Sigmoid colon (tissue), 7 donors: ENCODE results near the gene SCN4A. TPM values are rescaled to one million over a fixed set of nuclear protein-coding genes. Genes with fewer than 3 reads are reported as not detected.

ENCODE experiments used
- DNase-seq: peaks from one replicate; pipeline ENCODE4 v3.0.0-alpha.2; 2019
- H3K27ac ChIP-seq, 4 donors: fragments of 200-600 bp; sonication (generic); one replicate each; pipeline ENCODE4 v1.5.1; 2016 to 2019; ENCODE audit warnings: mild to moderate bottlenecking in 1 of 4
- H3K27me3 ChIP-seq, 3 donors: fragments of 200-600 bp; sonication (generic); one replicate each; pipeline ENCODE4 v1.5.1; 2019; ENCODE audit warnings: mild to moderate bottlenecking in 1 of 3
- H3K36me3 ChIP-seq, 4 donors: fragments of 200-600 bp; sonication (generic); one replicate each; pipeline ENCODE4 v1.5.1; 2016 to 2019
- H3K4me1 ChIP-seq, 4 donors: fragments of 200-600 bp; sonication (generic); one replicate each; pipeline ENCODE4 v1.5.1; 2017 to 2019
- H3K4me3 ChIP-seq, 4 donors: fragments of 200-600 bp; sonication (generic); one replicate each; pipeline ENCODE4 v1.5.1; 2017 to 2019; ENCODE audit warnings: mild to moderate bottlenecking in 2 of 4, moderate library complexity in 1 of 4
- H3K9me3 ChIP-seq, 4 donors: fragments of 200-600 bp in 3 of 4; sonication (generic) in 3 of 4; one replicate each; pipeline versions ENCODE4 v1.5.1 to v1.6.1; 2013 to 2019
- EP300 ChIP-seq, 4 donors: sonication (generic); formaldehyde crosslinking; IDR thresholded peaks; one replicate each; pipeline ENCODE4 v1.6.1; 2017; ENCODE audit warnings: antibody characterized with exemption in 4 of 4
- POLR2A ChIP-seq, 2 donors: fragments of 450-650 bp; IDR thresholded peaks; one replicate each; pipeline ENCODE4 v1.6.1; 2016; ENCODE audit warnings: antibody characterized with exemption in 2 of 2, mild to moderate bottlenecking in 2 of 2, moderate library complexity in 2 of 2
- POLR2AphosphoS5 ChIP-seq, 4 donors: sonication (generic); formaldehyde crosslinking; IDR thresholded peaks; one replicate each; pipeline ENCODE4 v1.6.1; 2017; ENCODE audit warnings: antibody characterized with exemption in 4 of 4
- WGBS, 2 donors: extraction: QIAGEN DNeasy Blood & Tissue Kit; methylation state at CpG; one replicate each; pipeline ENCODE4 v1.1.7; 2013; 5-methylcytosine and 5-hydroxymethylcytosine counted together
- intact Hi-C: fragments of 100-400 bp; cut with DNase I; formaldehyde crosslinking; loops from one replicate; pipeline ENCODE4 v1.15.1; 2023
- polyA plus RNA-seq, 3 donors: library from polyadenylated mRNA; stranded (reverse); fragments of 200-250 nt; gene quantifications; one replicate each; pipeline ENCODE4 v1.2.3, GENCODE V29; 2013
- total RNA-seq, 4 donors: library from RNA; depleted of rRNA; stranded (reverse); fragments of >200 nt; gene quantifications; one replicate each; pipeline ENCODE4 v1.1.0, GENCODE V29; 2016
- TF ChIP-seq, protein P1 (sequence below), 4 experiments: fragments of 450-650 bp in 3 of 4; fragments of 200-600 bp in 1 of 4; IDR thresholded peaks; one replicate each; pipeline ENCODE4 v1.5.1; 2016 to 2019; ENCODE audit warnings: antibody characterized with exemption in 4 of 4, mild to moderate bottlenecking in 3 of 4, moderate library complexity in 2 of 4
- donor health status: healthy with polysubstance abuse.
- donor health status: Bipolar disorder and iron deficiency.
- donor health status: healthy.

The SCN4A gene
- total and polyA plus RNA-seq, 7 donors, result 0.23 to 4.2 (median 0.70) TPM; not detected in 1

DNA sequence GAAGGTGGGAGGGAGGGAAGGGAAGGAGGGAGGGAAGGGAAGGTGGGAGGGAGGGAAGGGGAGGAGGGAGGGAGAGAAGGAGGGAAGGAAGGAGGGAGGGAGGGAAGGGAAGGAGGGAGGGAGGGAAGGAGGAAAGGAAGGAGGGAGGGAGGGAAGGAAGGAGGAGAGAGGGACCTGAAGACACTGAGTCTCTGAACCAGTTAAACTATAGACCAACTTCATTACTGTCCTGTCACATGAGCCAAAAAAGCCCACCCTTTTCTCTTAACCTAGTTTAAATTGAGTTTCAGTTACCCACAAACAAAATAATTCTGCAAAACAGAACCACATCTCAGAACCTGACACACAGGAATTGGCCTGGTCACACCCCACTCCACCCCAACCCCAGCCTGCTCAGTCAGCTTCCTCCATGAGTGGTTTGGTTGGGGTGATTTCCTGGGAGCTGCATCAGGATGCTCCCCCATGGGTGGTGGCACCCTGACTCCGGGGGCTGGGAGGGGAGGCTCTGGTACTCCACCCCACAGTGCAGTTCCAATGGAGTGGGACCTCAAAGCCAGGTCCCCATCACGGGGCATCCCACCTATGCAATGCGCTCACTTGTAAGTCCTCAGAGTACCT is 20.8 kb upstream of the SCN4A start:
- H3K4me1 ChIP-seq, result peaks cover 0 to 23% (median 18%) of the 10 kb centered on the region in 4 donors
- no peak for TF ChIP-seq POLR2AphosphoS5 (IDR thresholded peaks at IDR 0.05)
- TF ChIP-seq, protein P1, sequence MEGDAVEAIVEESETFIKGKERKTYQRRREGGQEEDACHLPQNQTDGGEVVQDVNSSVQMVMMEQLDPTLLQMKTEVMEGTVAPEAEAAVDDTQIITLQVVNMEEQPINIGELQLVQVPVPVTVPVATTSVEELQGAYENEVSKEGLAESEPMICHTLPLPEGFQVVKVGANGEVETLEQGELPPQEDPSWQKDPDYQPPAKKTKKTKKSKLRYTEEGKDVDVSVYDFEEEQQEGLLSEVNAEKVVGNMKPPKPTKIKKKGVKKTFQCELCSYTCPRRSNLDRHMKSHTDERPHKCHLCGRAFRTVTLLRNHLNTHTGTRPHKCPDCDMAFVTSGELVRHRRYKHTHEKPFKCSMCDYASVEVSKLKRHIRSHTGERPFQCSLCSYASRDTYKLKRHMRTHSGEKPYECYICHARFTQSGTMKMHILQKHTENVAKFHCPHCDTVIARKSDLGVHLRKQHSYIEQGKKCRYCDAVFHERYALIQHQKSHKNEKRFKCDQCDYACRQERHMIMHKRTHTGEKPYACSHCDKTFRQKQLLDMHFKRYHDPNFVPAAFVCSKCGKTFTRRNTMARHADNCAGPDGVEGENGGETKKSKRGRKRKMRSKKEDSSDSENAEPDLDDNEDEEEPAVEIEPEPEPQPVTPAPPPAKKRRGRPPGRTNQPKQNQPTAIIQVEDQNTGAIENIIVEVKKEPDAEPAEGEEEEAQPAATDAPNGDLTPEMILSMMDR (IDR thresholded peaks at IDR 0.05), result no peak
- no peak for TF ChIP-seq POLR2A (IDR thresholded peaks at IDR 0.05)
- TF ChIP-seq EP300 (IDR thresholded peaks at IDR 0.05), result no peak
- DNase-seq, result peak; percentile 43
- H3K27me3 ChIP-seq, result peaks cover 5 to 50% (median 21%) of the 10 kb centered on the region in 3 donors
- H3K9me3 ChIP-seq, result no peaks in the 10 kb centered on the region
- H3K36me3 ChIP-seq, result no peaks in the 10 kb centered on the region
- intact Hi-C loops, result loop anchor here (5.0 kb wide), 2 partner anchors 36 to 81 kb away; partner anchors contain the start of gene CSHL1
- H3K27ac ChIP-seq, result no peak overlapping the region
- 61 to 78% methylated on average over 3 of the region's 3 CpGs for WGBS, 2 donors
- H3K4me3 ChIP-seq, result no peak overlapping the region

DNA sequence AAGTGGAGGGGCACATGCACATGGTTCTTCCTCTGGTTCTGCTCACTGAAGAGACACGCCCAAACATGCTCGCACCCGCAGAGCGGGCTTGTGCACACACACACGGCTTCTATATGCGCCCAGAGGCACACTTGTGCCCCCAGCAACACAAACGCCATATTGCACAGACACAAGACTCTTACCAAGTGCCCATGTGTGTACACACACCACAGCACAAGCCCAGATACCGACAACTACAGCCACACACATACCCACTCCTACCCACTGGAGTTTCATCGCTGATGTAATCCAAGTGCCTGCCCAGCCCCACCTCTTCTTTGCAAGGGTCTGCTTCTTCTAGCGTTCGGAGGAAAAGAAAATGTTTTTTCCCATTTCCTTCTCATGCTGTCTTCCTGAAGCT is 18.9 kb upstream of the SCN4A start:
- no peak for DNase-seq
- peaks cover 0 to 34% (median 5%) of the 10 kb centered on the region in 3 donors for H3K27me3 ChIP-seq
- H3K4me3 ChIP-seq, result peak overlapping the region in 2 of 4 donors; percentile 25 to 30
- peak overlapping the region in 3 of 4 donors; percentile 22 to 47 (median 34) for H3K27ac ChIP-seq
- no peaks in the 10 kb centered on the region for H3K36me3 ChIP-seq
- 76 to 83% methylated on average over 11 of the region's 11 CpGs for WGBS, 2 donors
- TF ChIP-seq, protein P1 (IDR thresholded peaks at IDR 0.05), result no peak
- TF ChIP-seq POLR2A (IDR thresholded peaks at IDR 0.05), result no peak
- TF ChIP-seq POLR2AphosphoS5 (IDR thresholded peaks at IDR 0.05), result no peak
- TF ChIP-seq EP300 (IDR thresholded peaks at IDR 0.05), result no peak
- H3K9me3 ChIP-seq, result no peaks in the 10 kb centered on the region
- H3K4me1 ChIP-seq, result peaks cover 0 to 29% (median 22%) of the 10 kb centered on the region in 4 donors
- intact Hi-C loops, result loop anchor here (5.0 kb wide), 2 partner anchors 34 to 79 kb away; partner anchors contain the start of gene CSHL1

DNA sequence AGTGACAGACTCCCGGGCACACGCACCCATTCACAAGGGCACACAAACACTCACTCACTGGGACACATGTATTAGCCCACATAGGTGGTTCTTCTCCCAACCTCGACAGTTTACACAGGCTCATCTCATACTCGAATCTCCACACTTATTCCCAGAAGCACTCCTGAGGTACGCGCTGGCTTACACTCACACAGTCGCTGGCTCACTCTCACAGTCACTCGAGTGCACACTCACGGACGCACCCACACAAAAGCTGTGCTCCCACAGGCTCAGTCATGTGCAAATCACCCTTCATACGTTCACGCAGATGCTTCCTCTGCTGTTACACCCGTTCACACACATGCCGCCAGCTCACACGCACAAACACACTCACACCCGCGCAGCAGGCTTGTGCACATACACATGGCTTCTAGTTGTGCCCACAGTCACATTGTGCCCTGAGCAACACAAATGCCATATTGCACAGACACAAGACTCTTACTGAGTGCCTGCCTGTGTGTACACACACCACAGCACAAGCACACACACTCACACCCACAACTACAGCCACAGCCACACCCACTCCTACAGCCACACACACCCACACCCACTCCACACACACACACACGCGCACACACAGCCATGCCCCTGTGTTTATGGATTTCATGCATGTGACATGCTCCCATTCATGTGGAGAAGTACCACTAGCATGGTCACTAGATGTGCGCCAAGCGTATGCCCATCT is 17.1 kb upstream of the SCN4A start:
- Histone ChIP-seq H3K4me1 (peaks cover 0 to 39% (median 26%) of the 10 kb centered on the region in 4 donors), H3K9me3 (no peaks in the 10 kb centered on the region), H3K4me3 (peak overlapping the region in 3 of 4 donors; percentile 22 to 43 (median 36)), H3K36me3 (no peaks in the 10 kb centered on the region), H3K27me3 (peaks cover 0 to 29% (median 5%) of the 10 kb centered on the region in 3 donors), H3K27ac (peak overlapping the region in 3 of 4 donors; percentile 52 to 74 (median 69))
- intact Hi-C loops, result loop anchor here (5.0 kb wide), 2 partner anchors 32 to 77 kb away; partner anchors contain the start of gene CSHL1
- WGBS, 2 donors, result 70 to 87% methylated on average over 21 of the region's 21 CpGs
- TF ChIP-seq EP300 (IDR thresholded peaks at IDR 0.05), result no peak
- no peak for DNase-seq

DNA sequence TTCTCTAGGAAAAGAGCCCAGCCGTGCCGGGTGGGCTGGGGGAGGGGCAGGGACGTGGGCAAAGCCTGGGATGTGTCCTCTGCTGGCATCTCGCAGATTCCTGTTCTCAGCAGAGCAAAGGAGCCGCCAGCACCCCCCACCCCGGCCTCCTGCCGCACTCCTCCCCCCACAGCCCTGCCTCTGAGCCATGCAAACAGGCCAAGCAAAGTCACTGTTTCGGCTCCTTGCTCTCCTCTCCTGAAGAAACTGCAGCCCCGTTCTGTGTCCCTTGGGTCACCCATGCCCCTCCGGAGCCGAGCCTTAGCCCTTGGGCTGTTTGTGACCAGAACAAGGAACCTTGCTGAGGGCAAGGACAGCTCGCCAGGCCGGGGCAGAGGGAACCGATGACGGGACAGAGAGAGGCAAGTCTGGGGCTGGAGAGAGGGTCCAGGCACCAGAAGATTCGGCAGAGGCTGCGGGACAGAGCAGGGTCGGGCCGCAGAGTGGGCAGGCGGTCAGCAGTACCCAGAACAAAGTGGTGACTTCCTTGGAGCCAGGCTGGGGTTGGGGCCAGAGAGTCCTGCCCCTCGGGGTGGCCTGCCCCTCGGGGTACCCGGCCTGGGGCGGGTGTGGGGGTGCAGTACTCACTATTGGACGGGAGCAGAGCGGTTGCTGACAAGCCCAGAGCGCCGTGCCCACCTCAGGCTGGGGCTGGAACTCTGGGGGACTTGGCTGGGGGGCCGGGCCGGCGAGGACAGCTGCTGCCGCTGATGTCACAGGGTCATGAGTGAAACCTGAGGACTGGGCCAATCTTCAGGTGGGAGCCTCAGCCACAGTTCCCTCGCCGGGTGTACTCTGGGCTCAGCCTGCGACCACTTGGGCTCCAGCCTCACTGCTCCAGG is 16.3 kb upstream of the SCN4A start:
- TF ChIP-seq POLR2A (IDR thresholded peaks at IDR 0.05), result no peak
- TF ChIP-seq, protein P1 (IDR thresholded peaks at IDR 0.05), result no peak
- no peak for TF ChIP-seq POLR2AphosphoS5 (IDR thresholded peaks at IDR 0.05)
- TF ChIP-seq EP300 (IDR thresholded peaks at IDR 0.05), result no peak
- 51 to 69% methylated on average over 35 of the region's 35 CpGs for WGBS, 2 donors
- Histone ChIP-seq H3K36me3 (no peaks in the 10 kb centered on the region), H3K4me1 (peaks cover 0 to 46% (median 30%) of the 10 kb centered on the region in 4 donors), H3K9me3 (no peaks in the 10 kb centered on the region), H3K4me3 (peak overlapping the region in 3 of 4 donors; percentile 22 to 43 (median 36)), H3K27me3 (peaks cover 0 to 29% (median 5%) of the 10 kb centered on the region in 3 donors), H3K27ac (peak overlapping the region in 3 of 4 donors; percentile 52 to 74 (median 69))
- intact Hi-C loops, result no loop called here
- peak; percentile 82 for DNase-seq
